SK-N-SH (cell line): ENCODE measurements around the gene SPSB3.

Source experiments
- CTCF ChIP-seq: fragments of 200-600 bp; sonication (generic); IDR thresholded peaks from 2 replicates; pipeline ENCODE4 v1.6.1; 2017; ENCODE audit warnings: antibody characterized with exemption, mild to moderate bottlenecking, moderate library complexity
- USF2 ChIP-seq: fragments of 150-350 bp; IDR thresholded peaks from 2 replicates; pipeline ENCODE4 v1.6.1; 2017; ENCODE audit warnings: antibody characterized with exemption, low read length, low read depth, borderline replicate concordance

GRCh38 chr16:1818873-1819525 is 36.6 kb upstream of the SPSB3 start:
- TF ChIP-seq CTCF: no peak
- no peak for TF ChIP-seq USF2
